Tibial nerve (tissue), 4 donors: ENCODE data around the gene RIPPLY2. TPM values are rescaled to one million over a fixed set of nuclear protein-coding genes. Genes with fewer than 3 reads are reported as not detected.
A peak's percentile ranks its signal among the peaks of the same experiment; 100 is the strongest.

ENCODE experiments used
- DNase-seq, 2 donors: peaks; one replicate each; pipeline ENCODE4 v3.0.0-alpha.2; 2019; ENCODE audit warnings: low spot score in 2 of 2
- H3K27ac ChIP-seq, 4 donors: fragments of 200-600 bp; sonication (generic) in 3 of 4; one replicate each; pipeline ENCODE4 v1.5.1; 2017 to 2019; ENCODE audit warnings: mild to moderate bottlenecking in 1 of 4
- H3K27me3 ChIP-seq, 2 donors: fragments of 200-600 bp; sonication (generic) in 1 of 2; one replicate each; pipeline versions ENCODE4 v1.5.1 to v1.6.0; 2017 to 2019
- H3K36me3 ChIP-seq, 3 donors: fragments of 200-600 bp; sonication (generic); one replicate each; pipeline ENCODE4 v1.5.1; 2018 to 2019
- H3K4me1 ChIP-seq, 4 donors: fragments of 200-600 bp; sonication (generic) in 3 of 4; one replicate each; pipeline ENCODE4 v1.5.1; 2017 to 2019
- H3K4me3 ChIP-seq, 4 donors: fragments of 200-600 bp; sonication (generic) in 3 of 4; one replicate each; pipeline ENCODE4 v1.5.1; 2017 to 2019; ENCODE audit warnings: mild to moderate bottlenecking in 1 of 4, moderate library complexity in 1 of 4
- H3K9me3 ChIP-seq, 4 donors: fragments of 200-600 bp; sonication (generic) in 3 of 4; one replicate each; pipeline ENCODE4 v1.5.1; 2017 to 2019
- CTCF ChIP-seq, 5 experiments: fragments of 200-600 bp in 3 of 5; fragments of 450-650 bp in 2 of 5; sonication (generic) in 3 of 5; IDR thresholded peaks; one replicate each; pipeline ENCODE4 v1.5.1; 2016 to 2019; ENCODE audit warnings: antibody characterized with exemption in 5 of 5, mild to moderate bottlenecking in 3 of 5, moderate library complexity in 2 of 5
- EP300 ChIP-seq, 2 donors: sonication (generic); formaldehyde crosslinking; IDR thresholded peaks; one replicate each; pipeline ENCODE4 v1.6.1; 2017; ENCODE audit warnings: antibody characterized with exemption in 2 of 2, mild to moderate bottlenecking in 1 of 2
- POLR2A ChIP-seq, 2 donors: fragments of 450-650 bp; IDR thresholded peaks; one replicate each; pipeline ENCODE4 v1.6.1; 2017; ENCODE audit warnings: antibody characterized with exemption in 2 of 2, mild to moderate bottlenecking in 2 of 2, moderate library complexity in 2 of 2
- WGBS, 2 donors: methylation state at CpG; one replicate each; pipeline ENCODE4 v1.1.5; 2018; 5-methylcytosine and 5-hydroxymethylcytosine counted together
- total RNA-seq, 4 donors: library from RNA; depleted of rRNA; stranded (reverse); fragments of >200 nt; gene quantifications; one replicate each; pipeline ENCODE4 v1.1.0, GENCODE V29; 2016

RIPPLY2 gene
- total RNA-seq, 4 donors from 2014 or later: 0.21 to 16.7 TPM; not detected in 2

GRCh38 chr6:83849127-83849526 is 4.0 kb upstream of the RIPPLY2 start:
- WGBS, 2 donors: 83 to 89% methylated on average over 2 of the region's 2 CpGs
- Histone ChIP-seq H3K36me3 (no peaks in the 10 kb centered on the region), H3K4me3 (no peak overlapping the region), H3K9me3 (no peaks in the 10 kb centered on the region), H3K27me3 (peaks cover 0 to 35% of the 10 kb centered on the region in 2 donors), H3K27ac (no peak overlapping the region), H3K4me1 (peaks cover 0 to 18% (median 5%) of the 10 kb centered on the region in 4 donors)
- no peak for TF ChIP-seq POLR2A (IDR thresholded peaks at IDR 0.05)
- no peak for TF ChIP-seq CTCF (IDR thresholded peaks at IDR 0.05)
- TF ChIP-seq EP300 (IDR thresholded peaks at IDR 0.05): no peak
- no peak for DNase-seq

DNA sequence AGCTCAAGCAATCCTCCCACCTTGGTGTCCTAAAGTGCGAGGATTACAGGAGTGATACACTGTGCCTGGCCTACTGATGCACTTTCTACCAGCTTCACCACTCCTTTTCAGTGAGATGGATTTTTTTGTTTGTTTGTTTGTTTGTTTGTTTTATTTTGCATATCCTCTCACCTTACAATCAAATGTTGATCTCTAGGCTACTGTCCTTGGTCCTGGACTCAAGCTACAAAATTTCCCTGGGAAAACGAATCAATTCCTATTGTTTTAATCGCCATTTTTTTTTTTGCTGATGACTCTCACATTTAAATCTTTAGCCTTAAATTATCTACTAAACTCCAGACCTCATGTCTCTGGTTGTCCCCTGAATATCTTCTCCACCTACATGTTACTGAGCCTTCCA is 3.5 kb upstream of the RIPPLY2 start:
- no peak overlapping the region for H3K27ac ChIP-seq
- no peak for DNase-seq
- peaks cover 0 to 37% of the 10 kb centered on the region in 2 donors for H3K27me3 ChIP-seq
- H3K4me1 ChIP-seq: peaks cover 0 to 20% (median 5%) of the 10 kb centered on the region in 4 donors
- 82 to 85% methylated on average over 3 of the region's 3 CpGs for WGBS, 2 donors
- H3K36me3 ChIP-seq: no peaks in the 10 kb centered on the region
- H3K9me3 ChIP-seq: no peaks in the 10 kb centered on the region
- H3K4me3 ChIP-seq: no peak overlapping the region
- TF ChIP-seq EP300 (IDR thresholded peaks at IDR 0.05): no peak

DNA sequence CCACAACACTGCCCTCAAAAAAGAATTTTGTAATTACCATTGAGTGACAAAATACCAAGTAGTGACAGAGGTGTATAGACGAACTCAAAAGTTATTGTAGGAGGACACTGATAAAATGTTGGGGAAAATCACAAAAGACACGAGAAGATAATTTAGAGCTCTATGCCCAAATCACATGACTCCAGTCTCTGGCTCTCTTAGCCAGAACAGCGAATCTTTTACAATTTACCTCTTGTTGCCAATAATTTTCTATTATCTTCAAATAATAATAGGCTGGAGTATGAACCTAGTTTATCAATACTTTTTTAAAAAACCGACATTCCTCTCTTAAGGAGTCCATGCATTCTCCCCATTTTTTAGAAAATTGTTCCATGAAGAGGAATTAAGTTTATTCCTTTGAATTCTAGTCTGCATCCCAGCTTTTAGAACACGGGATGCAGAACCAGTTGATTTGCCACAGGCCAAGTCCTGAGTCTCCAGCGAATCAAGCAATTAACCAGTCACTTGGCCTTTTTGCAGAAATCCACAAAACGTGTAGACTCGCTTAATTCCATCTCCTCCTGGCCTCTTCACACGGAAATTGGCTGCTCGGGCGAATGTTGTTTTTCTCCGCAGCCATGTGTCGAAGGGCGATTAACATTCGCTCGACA is 507 bp upstream of the RIPPLY2 start:
- Histone ChIP-seq H3K27me3 (peaks cover 0 to 37% of the 10 kb centered on the region in 2 donors), H3K9me3 (no peaks in the 10 kb centered on the region), H3K27ac (peak overlapping the region in 1 of 4 donors; percentile 11), H3K36me3 (no peaks in the 10 kb centered on the region), H3K4me3 (peak overlapping the region; percentile 28 to 58 (median 47)), H3K4me1 (peaks cover 0 to 20% (median 5%) of the 10 kb centered on the region in 4 donors)
- WGBS, 2 donors: 12 to 15% methylated on average over 15 to 16 of the region's 16 CpGs
- no peak for DNase-seq
- TF ChIP-seq POLR2A (IDR thresholded peaks at IDR 0.05): no peak
- TF ChIP-seq EP300 (IDR thresholded peaks at IDR 0.05): no peak
- TF ChIP-seq CTCF (IDR thresholded peaks at IDR 0.05): no peak

- peak overlapping the region; percentile 28 to 58 (median 47) for H3K4me3 ChIP-seq
- H3K27ac ChIP-seq: no peak overlapping the region
- 12 to 14% methylated on average over 14 to 15 of the region's 18 CpGs for WGBS, 2 donors
Measured at GRCh38 chr6:83854001-83854501, 891 bp downstream of the RIPPLY2 start.

GRCh38 chr6:83854766-83855165 is 1.6 kb downstream of the RIPPLY2 start:
- DNase-seq: no peak
- Histone ChIP-seq H3K9me3 (no peaks in the 10 kb centered on the region), H3K4me1 (peaks cover 0 to 27% (median 11%) of the 10 kb centered on the region in 4 donors), H3K27me3 (peaks cover 0 to 37% of the 10 kb centered on the region in 2 donors), H3K27ac (no peak overlapping the region), H3K4me3 (no peak overlapping the region), H3K36me3 (no peaks in the 10 kb centered on the region)
- TF ChIP-seq POLR2A (IDR thresholded peaks at IDR 0.05) (no peak), EP300 (IDR thresholded peaks at IDR 0.05) (no peak), CTCF (IDR thresholded peaks at IDR 0.05) (no peak)
- 46 to 49% methylated on average over 5 of the region's 5 CpGs for WGBS, 2 donors

More at GRCh38 chr6:83854001-83854501, 891 bp downstream of the RIPPLY2 start:
- Histone ChIP-seq H3K27me3 (peaks cover 0 to 37% of the 10 kb centered on the region in 2 donors), H3K36me3 (no peaks in the 10 kb centered on the region), H3K4me1 (peaks cover 0 to 26% (median 11%) of the 10 kb centered on the region in 4 donors), H3K9me3 (no peaks in the 10 kb centered on the region)
- no peak for DNase-seq
- TF ChIP-seq POLR2A (IDR thresholded peaks at IDR 0.05): no peak
- TF ChIP-seq EP300 (IDR thresholded peaks at IDR 0.05): no peak
- TF ChIP-seq CTCF (IDR thresholded peaks at IDR 0.05): no peak
